Measurements from ENCODE around the gene CNTROB.

DNA sequence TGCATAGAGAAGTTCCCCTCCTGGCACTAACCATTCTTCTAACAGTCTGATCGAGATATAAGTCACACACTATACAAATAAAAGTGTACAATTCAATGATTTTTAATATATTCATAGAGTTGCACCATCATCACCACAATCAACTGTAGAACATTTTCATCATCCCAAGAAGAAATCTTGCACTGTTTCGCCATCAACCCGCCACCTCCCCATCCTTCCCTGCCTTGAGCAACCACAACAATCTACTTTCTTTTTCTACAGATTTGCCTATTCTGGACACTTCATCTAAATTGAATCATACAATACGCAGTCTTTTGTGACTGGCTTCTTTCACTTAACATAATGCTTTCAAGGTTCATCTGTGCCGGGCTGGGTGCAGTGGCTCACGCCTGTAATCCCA, 37.4 kb downstream of the CNTROB start:
- TF ChIP-seq, protein P1, sequence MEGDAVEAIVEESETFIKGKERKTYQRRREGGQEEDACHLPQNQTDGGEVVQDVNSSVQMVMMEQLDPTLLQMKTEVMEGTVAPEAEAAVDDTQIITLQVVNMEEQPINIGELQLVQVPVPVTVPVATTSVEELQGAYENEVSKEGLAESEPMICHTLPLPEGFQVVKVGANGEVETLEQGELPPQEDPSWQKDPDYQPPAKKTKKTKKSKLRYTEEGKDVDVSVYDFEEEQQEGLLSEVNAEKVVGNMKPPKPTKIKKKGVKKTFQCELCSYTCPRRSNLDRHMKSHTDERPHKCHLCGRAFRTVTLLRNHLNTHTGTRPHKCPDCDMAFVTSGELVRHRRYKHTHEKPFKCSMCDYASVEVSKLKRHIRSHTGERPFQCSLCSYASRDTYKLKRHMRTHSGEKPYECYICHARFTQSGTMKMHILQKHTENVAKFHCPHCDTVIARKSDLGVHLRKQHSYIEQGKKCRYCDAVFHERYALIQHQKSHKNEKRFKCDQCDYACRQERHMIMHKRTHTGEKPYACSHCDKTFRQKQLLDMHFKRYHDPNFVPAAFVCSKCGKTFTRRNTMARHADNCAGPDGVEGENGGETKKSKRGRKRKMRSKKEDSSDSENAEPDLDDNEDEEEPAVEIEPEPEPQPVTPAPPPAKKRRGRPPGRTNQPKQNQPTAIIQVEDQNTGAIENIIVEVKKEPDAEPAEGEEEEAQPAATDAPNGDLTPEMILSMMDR (IDR thresholded peaks at IDR 0.05; ENCODE audit: poor library complexity) = no peak
- TF ChIP-seq EZH2 (IDR thresholded peaks at IDR 0.05; ENCODE audit: borderline replicate concordance) = no peak

Data from hepatocyte (in vitro differentiated cells).